GM23248 (cell line): ENCODE measurements around the gene MEA1.

Experiments
- EZH2 ChIP-seq: fragments of 200-600 bp; sonication (generic); IDR thresholded peaks from 2 replicates; pipeline ENCODE4 v1.6.1; 2018; ENCODE audit warnings: antibody characterized with exemption, mild to moderate bottlenecking; ENCODE audit not compliant: insufficient read depth, poor library complexity, severe bottlenecking
- EZH2phosphoT487 ChIP-seq: fragments of 200-600 bp; sonication (generic); IDR thresholded peaks from 2 replicates; pipeline ENCODE4 v1.6.1; 2018; ENCODE audit warnings: antibody characterized with exemption, moderate library complexity, mild to moderate bottlenecking, low read depth; ENCODE audit not compliant: insufficient read depth

DNA sequence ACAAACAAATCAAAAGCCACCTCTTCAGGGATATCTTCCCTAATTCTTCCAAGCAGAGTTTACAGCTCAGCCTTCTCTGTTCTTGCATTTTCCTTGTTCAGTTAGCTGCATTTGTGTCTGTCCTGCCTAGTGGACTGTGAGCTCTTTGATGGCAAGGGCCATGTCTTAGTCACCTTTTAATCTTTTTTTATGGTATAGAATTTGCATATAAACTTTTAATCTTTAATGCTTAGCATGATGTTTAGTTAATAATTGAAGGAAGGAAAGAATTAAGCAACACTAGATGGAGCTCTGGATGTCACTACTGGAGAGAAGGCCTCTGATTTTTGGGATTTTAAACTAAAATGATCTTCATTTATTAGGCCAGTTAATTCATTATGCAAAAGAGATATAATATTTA, 17.2 kb downstream of the MEA1 start:
- TF ChIP-seq EZH2 (no peak), EZH2phosphoT487 (no peak)
